ENCODE measurements around the gene CXCL6.

- TF ChIP-seq POLR2A (IDR thresholded peaks at IDR 0.05) (no peak), CTCF (IDR thresholded peaks at IDR 0.05) (no peak), POLR2AphosphoS5 (IDR thresholded peaks at IDR 0.05) (no peak)
Measured at GRCh38 chr4:73839071-73839470, 2.6 kb downstream of the CXCL6 start.

All from transverse colon (tissue), 4 donors.